NK-92 (cell line): ENCODE results near the gene ANKRD34A.

ENCODE experiments used
- DNase-seq: peaks from one replicate; lab custom pipeline; 2025; ENCODE audit not compliant: unreplicated experiment; lab: John Stamatoyannopoulos, UW

Gene ANKRD34A

GRCh38 chr1:145964328-145965118, at the start of gene ANKRD34A, which contains the start of gene POLR3GL:
TSS of gene ANKRD34A (minus strand) at chr1:145964575. CDS start at chr1:145961759, 2,816 bp downstream.
TSS of gene POLR3GL (plus strand) at chr1:145964690. CDS start at chr1:145974866, 10,176 bp downstream.
- DNase-seq: peak; percentile 24

GRCh38 chr1:146013559-146013922, 49.2 kb upstream of the ANKRD34A start:
- no peak for DNase-seq

GRCh38 chr1:146012703-146013558, 48.6 kb upstream of the ANKRD34A start:
- DNase-seq: no peak

GRCh38 chr1:146010126-146010738, 45.9 kb upstream of the ANKRD34A start:
- DNase-seq: no peak

- no peak for DNase-seq
Measured at GRCh38 chr1:146007489-146008133, 43.2 kb upstream of the ANKRD34A start.

- no peak for DNase-seq
Measured at GRCh38 chr1:146001709-146002108, 37.3 kb upstream of the ANKRD34A start.

GRCh38 chr1:145999321-146000024, 35.1 kb upstream of the ANKRD34A start:
- no peak for DNase-seq

GRCh38 chr1:145997718-145998023, 33.3 kb upstream of the ANKRD34A start:
- DNase-seq: no peak

- DNase-seq: no peak
Measured at GRCh38 chr1:145997016-145997717, 32.8 kb upstream of the ANKRD34A start.

GRCh38 chr1:145996433-145997015, 32.1 kb upstream of the ANKRD34A start, which contains the start of gene TXNIP:
TSS of gene TXNIP (minus strand) at chr1:145996579. CDS start at chr1:145996266, 313 bp downstream.
- peak; percentile 65 for DNase-seq

- no peak for DNase-seq
Measured at GRCh38 chr1:145995964-145996432, 31.6 kb upstream of the ANKRD34A start.

- no peak for DNase-seq
Measured at GRCh38 chr1:145995148-145995881, 30.9 kb upstream of the ANKRD34A start.

GRCh38 chr1:145994391-145995120, 30.2 kb upstream of the ANKRD34A start:
- no peak for DNase-seq

GRCh38 chr1:145993618-145994390, 29.4 kb upstream of the ANKRD34A start:
- no peak for DNase-seq

- DNase-seq: no peak
Measured at GRCh38 chr1:145992958-145993617, 28.7 kb upstream of the ANKRD34A start.

GRCh38 chr1:145992502-145992936, 28.1 kb upstream of the ANKRD34A start:
- DNase-seq: no peak
